GM12878 (cell line): ENCODE results near the gene TRMO.

Source experiments
- CTCF ChIP-seq, 3 experiments: IDR thresholded peaks in 2 of 3; conservative IDR thresholded peaks in 1 of 3; 2 replicates each; pipeline ENCODE4 v1.5.1; 2011; ENCODE audit warnings: low read depth in 3 of 3, low read length in 3 of 3, mild to moderate bottlenecking in 3 of 3, control low read depth in 2 of 3, moderate library complexity in 2 of 3, inconsistent platforms in 1 of 3, mixed read lengths in 1 of 3; ENCODE audit not compliant: control insufficient read depth in 2 of 3, insufficient read depth in 1 of 3; ENCODE audit errors: extremely low read depth in 1 of 3
- PBX3 ChIP-seq: IDR thresholded peaks from 2 replicates; pipeline ENCODE4 v1.6.1; 2011; ENCODE audit warnings: mild to moderate bottlenecking, low read depth, low read length, moderate library complexity; ENCODE audit not compliant: insufficient replicate concordance
- POLR2A ChIP-seq: IDR thresholded peaks from 2 replicates; pipeline ENCODE4 v1.6.1; 2011; ENCODE audit warnings: low read depth, mild to moderate bottlenecking, low read length
- STAT3 ChIP-seq: IDR thresholded peaks from 2 replicates; pipeline ENCODE4 v1.6.1; 2011; ENCODE audit warnings: low read depth, low read length, improper control_type of control experiment

- no peak for TF ChIP-seq STAT3
- TF ChIP-seq CTCF (IDR thresholded peaks at IDR 0.05 in 2 of 3, conservative IDR thresholded peaks at IDR 0.05 in 1 of 3; ENCODE audit: control insufficient read depth in 2 of 3, extremely low read depth in 1 of 3, insufficient read depth in 1 of 3, low read depth in 3 of 3, low read length in 3 of 3), result no peak
- no peak for TF ChIP-seq POLR2A
- TF ChIP-seq PBX3, result no peak
Measured at GRCh38 chr9:97868859-97869258, 53.4 kb downstream of the TRMO start.
